ENCODE data around the gene PRM1. TPM values are rescaled to one million over a fixed set of nuclear protein-coding genes. Genes with fewer than 3 reads are reported as not detected.
A peak's percentile ranks its signal among the peaks of the same experiment; 100 is the strongest.
"Not testable (repeated sequence)": the region's sequence is repeated elsewhere in the genome, so short reads cannot be mapped to it uniquely, and the experiment has no call there.

PRM1 gene
- total and polyA plus RNA-seq, 7 experiments from 2014 or later, result not detected

DNA sequence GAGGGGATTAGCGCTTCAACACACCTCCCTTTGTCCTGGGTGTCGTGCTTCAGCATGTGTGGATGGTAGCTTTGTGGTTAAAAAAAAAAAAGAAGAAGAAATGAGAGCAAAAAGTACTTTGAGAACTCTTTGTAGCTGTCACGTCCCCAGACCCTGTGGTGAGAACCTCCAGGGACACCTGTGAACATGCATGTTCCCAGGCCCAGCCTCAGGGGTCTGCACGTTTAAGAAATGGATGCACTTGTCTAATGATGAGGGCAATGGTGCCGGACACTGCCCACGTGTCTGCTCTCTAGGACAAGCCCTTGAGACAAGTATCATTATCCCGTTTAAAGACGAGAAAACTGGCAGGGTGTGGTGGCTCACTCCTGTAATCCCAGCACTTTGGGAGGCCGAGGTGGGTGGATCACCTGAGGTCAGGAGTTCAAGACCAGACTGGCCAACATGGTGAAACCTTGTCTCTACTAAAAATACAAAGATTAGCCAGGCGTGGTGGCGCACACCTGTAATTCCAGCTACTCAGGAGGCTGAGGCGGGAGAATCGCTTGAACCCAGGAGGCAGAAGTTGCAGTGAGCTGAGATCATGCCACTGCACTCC, 17.9 kb upstream of the PRM1 start:
- Mint-ChIP-seq H3K27ac (peak overlapping the region in 8 of 9 donors; percentile 66 to 87 (median 78)), H3K4me3 (peak overlapping the region; percentile 33 to 84 (median 59)), H3K4me1 (peaks cover 9 to 43% (median 25%) of the 10 kb centered on the region in 7 donors)
- H3K9me3 Mint-ChIP-seq; H3K4me3 ChIP-seq (ENCODE audit: low read length); H3K27me3 Mint-ChIP-seq; ATAC-seq; intact Hi-C loops (cut with micrococcal nuclease); H3K4me1 ChIP-seq (ENCODE audit: control insufficient read depth in 2 of 2, insufficient read depth in 2 of 2, low read length in 2 of 2); H3K27me3 ChIP-seq (ENCODE audit: control insufficient read depth in 2 of 2, insufficient read depth in 2 of 2, low read length in 2 of 2); H3K36me3 Mint-ChIP-seq; H3K36me3 ChIP-seq (ENCODE audit: control insufficient read depth in 2 of 3, insufficient read depth in 3 of 3, low read length in 3 of 3); H3K9me3 ChIP-seq (ENCODE audit: control insufficient read depth in 2 of 3, low read length in 3 of 3); H3K27ac ChIP-seq (ENCODE audit: low read depth, low read length): not testable (repeated sequence)
- ChIA-PET CTCF (interaction anchor here (0.8 to 2.8 kb wide), 11 partner anchors 13 to 335 kb away, joined by 3 to 31 read pairs (median 7); partner anchors contain the start of gene SOCS1), POLR2A (interaction anchor here (1.0 to 4.5 kb wide), 3 partner anchors 9 to 56 kb away, joined by 4 to 48 read pairs (median 6); partner anchors contain the start of gene SOCS1)
- peak in 4 of 9 donors; percentile 10 to 36 (median 27) for DNase-seq

DNA sequence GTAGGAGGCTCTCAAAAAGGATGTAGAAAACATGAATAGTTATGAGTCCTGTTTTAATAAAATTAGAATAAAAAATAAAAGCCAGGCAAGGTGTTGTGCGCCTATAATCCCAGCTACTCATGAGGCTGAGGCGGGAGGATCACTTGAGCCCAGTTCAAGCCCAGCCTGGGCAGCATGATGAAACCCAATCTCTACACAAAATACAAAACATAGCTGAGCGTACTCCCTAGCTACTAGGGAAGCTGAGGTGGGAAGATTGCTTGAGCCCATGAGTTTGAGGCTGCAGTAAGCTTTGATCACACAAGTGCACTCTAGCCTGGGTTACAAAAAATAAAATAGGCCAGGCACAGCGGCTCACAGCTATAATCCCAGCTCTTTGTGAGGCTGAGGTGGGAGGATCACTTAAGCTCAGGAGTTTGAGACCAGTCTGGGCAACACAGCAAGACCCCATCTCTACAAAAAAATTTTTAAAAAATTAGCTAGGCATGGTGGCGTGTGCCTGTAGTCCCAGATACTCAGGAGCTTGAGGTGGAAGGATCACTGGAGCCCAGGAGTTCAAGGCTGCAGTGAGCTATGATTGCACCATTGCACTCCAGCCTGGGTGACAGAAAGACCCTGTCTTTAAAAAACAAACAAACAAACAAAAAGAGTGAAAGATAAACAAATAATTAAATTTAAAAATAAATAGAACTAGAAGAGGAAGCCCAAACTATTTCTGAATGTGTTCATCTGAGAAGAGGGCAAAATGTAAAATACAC, 17.2 kb upstream of the PRM1 start:
- POLR2A ChIA-PET, result interaction anchor here (0.9 to 4.5 kb wide), 11 partner anchors 10 to 74 kb away, joined by 3 to 48 read pairs (median 5); partner anchors contain the start of gene SOCS1
- no peak for ATAC-seq
- CTCF ChIA-PET, result interaction anchor here (0.8 to 2.8 kb wide), 17 partner anchors 9 to 349 kb away, joined by 3 to 31 read pairs (median 5); partner anchors contain the start of gene SOCS1
- Histone ChIP-seq H3K9me3 (ENCODE audit: control insufficient read depth in 2 of 3, low read length in 3 of 3) (no peaks in the 10 kb centered on the region), H3K4me3 (ENCODE audit: low read length) (no peak overlapping the region), H3K4me1 (ENCODE audit: control insufficient read depth in 2 of 2, insufficient read depth in 2 of 2, low read length in 2 of 2) (peaks cover 8% of the 10 kb centered on the region in 2 donors), H3K27me3 (ENCODE audit: control insufficient read depth in 2 of 2, insufficient read depth in 2 of 2, low read length in 2 of 2) (no peaks in the 10 kb centered on the region), H3K36me3 (ENCODE audit: control insufficient read depth in 2 of 3, insufficient read depth in 3 of 3, low read length in 3 of 3) (no peaks in the 10 kb centered on the region), H3K27ac (ENCODE audit: low read depth, low read length) (no peak overlapping the region)
- Mint-ChIP-seq H3K36me3 (no peaks in the 10 kb centered on the region), H3K27me3 (peaks cover 0 to 14% (median 0%) of the 10 kb centered on the region in 5 donors), H3K4me3 (peak overlapping the region; percentile 76 to 87 (median 80)), H3K27ac (peak overlapping the region; percentile 71 to 87 (median 80)), H3K9me3 (no peaks in the 10 kb centered on the region), H3K4me1 (peaks cover 9 to 50% (median 25%) of the 10 kb centered on the region in 7 donors)
- DNase-seq, result no peak
- intact Hi-C loops (cut with micrococcal nuclease), result no loop called here

GRCh38 chr16:11297492-11298142, 16.5 kb upstream of the PRM1 start:
- H3K36me3 Mint-ChIP-seq, result no peaks in the 10 kb centered on the region
- Histone ChIP-seq H3K4me3 (ENCODE audit: low read length) (peak overlapping the region; percentile 49), H3K27ac (ENCODE audit: low read depth, low read length) (no peak overlapping the region), H3K27me3 (ENCODE audit: control insufficient read depth in 2 of 2, insufficient read depth in 2 of 2, low read length in 2 of 2) (no peaks in the 10 kb centered on the region), H3K4me1 (ENCODE audit: control insufficient read depth in 2 of 2, insufficient read depth in 2 of 2, low read length in 2 of 2) (peaks cover 8% of the 10 kb centered on the region in 2 donors), H3K36me3 (ENCODE audit: control insufficient read depth in 2 of 3, insufficient read depth in 3 of 3, low read length in 3 of 3) (no peaks in the 10 kb centered on the region), H3K9me3 (ENCODE audit: control insufficient read depth in 2 of 3, low read length in 3 of 3) (no peaks in the 10 kb centered on the region)
- H3K4me1 Mint-ChIP-seq, result peaks cover 9 to 53% (median 25%) of the 10 kb centered on the region in 7 donors
- H3K27ac Mint-ChIP-seq, result peak overlapping the region; percentile 63 to 87 (median 77)
- POLR2A ChIA-PET, result interaction anchor here (0.9 to 4.5 kb wide), 11 partner anchors 11 to 73 kb away, joined by 3 to 48 read pairs (median 5); partner anchors contain the start of gene SOCS1
- peak; percentile 50 to 70 (median 65) for DNase-seq
- intact Hi-C loops (cut with micrococcal nuclease), result loop anchor here (1.0 to 2.0 kb wide), 12 partner anchors 13 to 333 kb away; partner anchors contain the start of gene RMI2 (in 1 of the 2)
- H3K4me3 Mint-ChIP-seq, result peak overlapping the region; percentile 76 to 87 (median 80)
- ATAC-seq, result peak; percentile 95
- no peaks in the 10 kb centered on the region for H3K9me3 Mint-ChIP-seq
- H3K27me3 Mint-ChIP-seq, result peaks cover 0 to 19% (median 0%) of the 10 kb centered on the region in 5 donors
- CTCF ChIA-PET, result interaction anchor here (0.6 to 2.8 kb wide), 18 partner anchors 10 to 349 kb away, joined by 3 to 31 read pairs (median 5); partner anchors contain the start of gene SOCS1

- Histone ChIP-seq H3K27ac (ENCODE audit: low read depth, low read length) (no peak overlapping the region), H3K36me3 (ENCODE audit: control insufficient read depth in 2 of 3, insufficient read depth in 3 of 3, low read length in 3 of 3) (no peaks in the 10 kb centered on the region), H3K4me3 (ENCODE audit: low read length) (peak overlapping the region; percentile 49), H3K27me3 (ENCODE audit: control insufficient read depth in 2 of 2, insufficient read depth in 2 of 2, low read length in 2 of 2) (no peaks in the 10 kb centered on the region), H3K9me3 (ENCODE audit: control insufficient read depth in 2 of 3, low read length in 3 of 3) (no peaks in the 10 kb centered on the region), H3K4me1 (ENCODE audit: control insufficient read depth in 2 of 2, insufficient read depth in 2 of 2, low read length in 2 of 2) (peaks cover 8% of the 10 kb centered on the region in 2 donors)
- Mint-ChIP-seq H3K27ac (peak overlapping the region in 8 of 9 donors; percentile 56 to 83 (median 70)), H3K27me3 (peaks cover 0 to 22% (median 0%) of the 10 kb centered on the region in 5 donors), H3K4me3 (peak overlapping the region; percentile 76 to 87 (median 80)), H3K36me3 (no peaks in the 10 kb centered on the region), H3K9me3 (no peaks in the 10 kb centered on the region), H3K4me1 (peaks cover 9 to 49% (median 25%) of the 10 kb centered on the region in 7 donors)
- POLR2A ChIA-PET, result interaction anchor here (1.0 to 4.5 kb wide), 8 partner anchors 12 to 73 kb away, joined by 3 to 48 read pairs (median 4); partner anchors contain the start of gene SOCS1
- intact Hi-C loops (cut with micrococcal nuclease), result loop anchor here (1.0 to 2.0 kb wide), 12 partner anchors 14 to 332 kb away; partner anchors contain the start of gene RMI2 (in 1 of the 2)
- CTCF ChIA-PET, result interaction anchor here (0.6 to 2.8 kb wide), 15 partner anchors 11 to 333 kb away, joined by 3 to 31 read pairs (median 6); partner anchors contain the start of gene SOCS1
- DNase-seq (no peak), ATAC-seq (no peak)
Observed at GRCh38 chr16:11296706-11297491, 15.8 kb upstream of the PRM1 start.

- ATAC-seq (no peak), DNase-seq (no peak)
- H3K9me3 ChIP-seq (ENCODE audit: control insufficient read depth in 2 of 3, low read length in 3 of 3), result no peaks in the 10 kb centered on the region
- no peaks in the 10 kb centered on the region for H3K36me3 ChIP-seq (ENCODE audit: control insufficient read depth in 2 of 3, insufficient read depth in 3 of 3, low read length in 3 of 3)
- no peak overlapping the region for H3K27ac ChIP-seq (ENCODE audit: low read depth, low read length)
- no peaks in the 10 kb centered on the region for H3K9me3 Mint-ChIP-seq
- peaks cover 0 to 1% of the 10 kb centered on the region in 2 donors for H3K27me3 ChIP-seq (ENCODE audit: control insufficient read depth in 2 of 2, insufficient read depth in 2 of 2, low read length in 2 of 2)
- H3K27ac Mint-ChIP-seq, result peak overlapping the region in 2 of 9 donors; percentile 77 to 83
- H3K4me1 Mint-ChIP-seq, result peaks cover 9 to 47% (median 25%) of the 10 kb centered on the region in 7 donors
- POLR2A ChIA-PET, result interaction anchor here (4.5 kb wide), 1 partner anchor 40 kb away, joined by 48 read pairs; the partner anchor contains the start of gene SOCS1
- peak overlapping the region in 1 of 10 donors; percentile 84 for H3K4me3 Mint-ChIP-seq
- peaks cover 0 to 23% (median 0%) of the 10 kb centered on the region in 5 donors for H3K27me3 Mint-ChIP-seq
- intact Hi-C loops (cut with micrococcal nuclease), result loop anchor here (2.0 kb wide), 6 partner anchors 14 to 332 kb away; partner anchors contain the start of gene RMI2 (in 1 of the 2)
- H3K36me3 Mint-ChIP-seq, result no peaks in the 10 kb centered on the region
- H3K4me1 ChIP-seq (ENCODE audit: control insufficient read depth in 2 of 2, insufficient read depth in 2 of 2, low read length in 2 of 2), result peaks cover 8% of the 10 kb centered on the region in 2 donors
- CTCF ChIA-PET, result interaction anchor here (2.2 to 2.8 kb wide), 3 partner anchors 37 to 324 kb away, joined by 12 to 31 read pairs (median 15); partner anchors contain the start of gene SOCS1
- no peak overlapping the region for H3K4me3 ChIP-seq (ENCODE audit: low read length)
Observed at GRCh38 chr16:11296351-11296705, 15.2 kb upstream of the PRM1 start.
